OCI-LY7 (cell line): Measurements from ENCODE around the gene GALP. TPM values are rescaled to one million over a fixed set of nuclear protein-coding genes. Genes with fewer than 3 reads are reported as not detected.

Experiments used
- BruUV-seq: library from RNA; stranded (reverse); fragments of 400-500 nt; replicated peaks from 2 replicates; lab custom pipeline; 2021; lab: Mats Ljungman, UMichigan
- CTCF ChIA-PET: fragments of 300-600 bp; sonication (Branson Sonifier 250); formaldehyde crosslinking; loops from one replicate; lab custom pipeline; 2022; ENCODE audit warnings: antibody characterized with exemption; ENCODE audit not compliant: unreplicated experiment; lab: Charles Lee
- POLR2A ChIA-PET: fragments of 300-600 bp; sonication (Branson Sonifier 250); formaldehyde crosslinking; loops from one replicate; lab custom pipeline; 2022; ENCODE audit warnings: antibody characterized with exemption; lab: Charles Lee
- DNase-seq: peaks from one replicate; pipeline ENCODE4 v3.0.0-alpha.2; 2015; ENCODE audit warnings: low spot score
- H2AFZ ChIP-seq: fragments of 200-600 bp; sonication (generic), shearing (Covaris generic); 2 replicates; pipeline ENCODE4 v1.6.1; 2014; ENCODE audit warnings: mild to moderate bottlenecking, antibody characterized with exemption, low read length, moderate library complexity
- H3K27ac ChIP-seq: fragments of 200-600 bp; sonication (generic); 2 replicates; pipeline ENCODE4 v1.5.1; 2014; ENCODE audit warnings: mixed run types, low read depth, mild to moderate bottlenecking, moderate library complexity, low read length, inconsistent platforms; ENCODE audit not compliant: poor library complexity, severe bottlenecking
- H3K36me3 ChIP-seq: fragments of 200-600 bp; sonication (generic); 2 replicates; pipeline ENCODE4 v1.6.1; 2014; ENCODE audit warnings: mild to moderate bottlenecking, antibody characterized with exemption, low read length, moderate library complexity, mixed read lengths; ENCODE audit not compliant: insufficient read depth
- H3K4me1 ChIP-seq: fragments of 200-600 bp; sonication (generic); 2 replicates; pipeline ENCODE4 v1.5.1; 2014; ENCODE audit warnings: mild to moderate bottlenecking, low read length; ENCODE audit not compliant: insufficient read depth, poor library complexity, severe bottlenecking
- H3K4me2 ChIP-seq: fragments of 200-600 bp; sonication (generic); 2 replicates; pipeline ENCODE4 v1.6.1; 2014; ENCODE audit warnings: mild to moderate bottlenecking, low read length
- H3K4me3 ChIP-seq: fragments of 200-600 bp; sonication (generic); 2 replicates; pipeline ENCODE4 v1.5.1; 2014; ENCODE audit warnings: mild to moderate bottlenecking, low read depth, low read length; ENCODE audit not compliant: poor library complexity, severe bottlenecking
- H3K79me2 ChIP-seq: fragments of 200-600 bp; sonication (generic); 2 replicates; pipeline ENCODE4 v1.6.1; 2016; ENCODE audit warnings: low read depth, mild to moderate bottlenecking, low read length, moderate library complexity, mixed read lengths; ENCODE audit not compliant: insufficient read depth
- H3K9me2 ChIP-seq: fragments of 200-600 bp; sonication (generic); 2 replicates; pipeline ENCODE4 v1.6.1; 2016; ENCODE audit warnings: mild to moderate bottlenecking, low read length, mixed read lengths; ENCODE audit not compliant: insufficient read depth
- H3K9me3 ChIP-seq: fragments of 200-600 bp; sonication (generic); 2 replicates; pipeline ENCODE4 v1.6.1; 2014; ENCODE audit warnings: mild to moderate bottlenecking, mixed run types, low read length, mixed read lengths
- H4K20me1 ChIP-seq: fragments of 200-600 bp; sonication (generic); 2 replicates; pipeline ENCODE4 v1.6.1; 2014; ENCODE audit warnings: mild to moderate bottlenecking, antibody characterized with exemption, low read length, moderate library complexity, mixed read lengths; ENCODE audit not compliant: insufficient read depth
- EZH2phosphoT487 ChIP-seq: fragments of 200-600 bp; sonication (generic); IDR thresholded peaks from 2 replicates; pipeline ENCODE4 v1.6.1; 2018; ENCODE audit warnings: low read depth, borderline replicate concordance, mild to moderate bottlenecking, mixed run types, antibody characterized with exemption, low read length, moderate library complexity, mixed read lengths
- intact Hi-C: fragments of 100-400 bp; cut with micrococcal nuclease; formaldehyde crosslinking; loops from one replicate; pipeline ENCODE4 v1.10.0; 2022; ENCODE audit not compliant: unreplicated experiment
- total RNA-seq, 2 experiments: library from RNA; depleted of rRNA in 1 of 2; stranded (reverse); fragments of >200 nt in 1 of 2; shearing (Covaris generic) in 1 of 2; gene quantifications; 2 replicates each; pipeline ENCODE4 v1.2.3, GENCODE V29; 2014 to 2022
- TF ChIP-seq, protein P1 (sequence below): fragments of 200-600 bp; sonication (generic); conservative IDR thresholded peaks from 2 replicates; pipeline ENCODE4 v1.5.1; 2014; ENCODE audit warnings: mild to moderate bottlenecking, antibody characterized with exemption, low read length, moderate library complexity, mixed read lengths

GALP gene
- total RNA-seq, 2 experiments from 2014 or later = not detected

DNA sequence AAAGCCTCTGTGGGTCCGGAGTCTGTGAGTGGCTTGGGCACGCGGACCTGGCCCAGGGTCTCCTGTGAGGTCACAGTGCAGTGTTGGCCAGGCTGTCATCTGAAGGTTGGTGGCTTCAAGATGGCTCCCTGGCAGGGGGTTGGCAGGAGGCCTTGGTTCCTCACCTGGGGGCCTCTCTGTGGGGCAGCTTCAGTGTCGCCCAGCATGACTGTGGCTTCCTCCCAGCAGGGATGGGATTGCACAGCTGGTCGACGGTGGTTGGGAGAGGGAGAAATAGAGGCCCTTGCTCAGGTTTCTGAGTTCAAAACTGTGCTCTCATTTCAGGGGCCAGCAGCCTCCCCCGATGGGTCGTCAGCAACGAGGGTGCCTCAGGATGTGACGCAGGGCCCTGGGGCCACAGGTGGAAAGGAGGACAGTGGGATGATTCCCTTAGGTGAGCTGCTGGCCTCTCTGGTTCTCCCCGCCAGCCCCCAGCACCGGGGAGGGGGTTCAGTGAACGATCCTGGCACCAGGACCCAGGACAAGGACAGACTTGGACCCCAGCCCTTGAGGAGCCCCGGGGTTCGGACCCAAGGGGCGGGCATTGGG is 17.5 kb upstream of the GALP start:
- no peaks in the 10 kb centered on the region for H3K4me1 ChIP-seq
- intact Hi-C loops = no loop called here
- no TSS peak for BruUV-seq
- CTCF ChIA-PET = no interaction called here
- H2AFZ ChIP-seq = no peak overlapping the region
- no peak overlapping the region for H3K4me2 ChIP-seq
- no peaks in the 10 kb centered on the region for H3K9me3 ChIP-seq
- H4K20me1 ChIP-seq = no peaks in the 10 kb centered on the region
- no peak for DNase-seq
- no peaks in the 10 kb centered on the region for H3K79me2 ChIP-seq
- H3K9me2 ChIP-seq = no peaks in the 10 kb centered on the region
- no peak overlapping the region for H3K27ac ChIP-seq
- H3K36me3 ChIP-seq = peaks cover 31% of the 10 kb centered on the region
- POLR2A ChIA-PET = no interaction called here
- TF ChIP-seq, protein P1, sequence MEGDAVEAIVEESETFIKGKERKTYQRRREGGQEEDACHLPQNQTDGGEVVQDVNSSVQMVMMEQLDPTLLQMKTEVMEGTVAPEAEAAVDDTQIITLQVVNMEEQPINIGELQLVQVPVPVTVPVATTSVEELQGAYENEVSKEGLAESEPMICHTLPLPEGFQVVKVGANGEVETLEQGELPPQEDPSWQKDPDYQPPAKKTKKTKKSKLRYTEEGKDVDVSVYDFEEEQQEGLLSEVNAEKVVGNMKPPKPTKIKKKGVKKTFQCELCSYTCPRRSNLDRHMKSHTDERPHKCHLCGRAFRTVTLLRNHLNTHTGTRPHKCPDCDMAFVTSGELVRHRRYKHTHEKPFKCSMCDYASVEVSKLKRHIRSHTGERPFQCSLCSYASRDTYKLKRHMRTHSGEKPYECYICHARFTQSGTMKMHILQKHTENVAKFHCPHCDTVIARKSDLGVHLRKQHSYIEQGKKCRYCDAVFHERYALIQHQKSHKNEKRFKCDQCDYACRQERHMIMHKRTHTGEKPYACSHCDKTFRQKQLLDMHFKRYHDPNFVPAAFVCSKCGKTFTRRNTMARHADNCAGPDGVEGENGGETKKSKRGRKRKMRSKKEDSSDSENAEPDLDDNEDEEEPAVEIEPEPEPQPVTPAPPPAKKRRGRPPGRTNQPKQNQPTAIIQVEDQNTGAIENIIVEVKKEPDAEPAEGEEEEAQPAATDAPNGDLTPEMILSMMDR = no peak
- no peak for TF ChIP-seq EZH2phosphoT487
- no peak overlapping the region for H3K4me3 ChIP-seq

DNA sequence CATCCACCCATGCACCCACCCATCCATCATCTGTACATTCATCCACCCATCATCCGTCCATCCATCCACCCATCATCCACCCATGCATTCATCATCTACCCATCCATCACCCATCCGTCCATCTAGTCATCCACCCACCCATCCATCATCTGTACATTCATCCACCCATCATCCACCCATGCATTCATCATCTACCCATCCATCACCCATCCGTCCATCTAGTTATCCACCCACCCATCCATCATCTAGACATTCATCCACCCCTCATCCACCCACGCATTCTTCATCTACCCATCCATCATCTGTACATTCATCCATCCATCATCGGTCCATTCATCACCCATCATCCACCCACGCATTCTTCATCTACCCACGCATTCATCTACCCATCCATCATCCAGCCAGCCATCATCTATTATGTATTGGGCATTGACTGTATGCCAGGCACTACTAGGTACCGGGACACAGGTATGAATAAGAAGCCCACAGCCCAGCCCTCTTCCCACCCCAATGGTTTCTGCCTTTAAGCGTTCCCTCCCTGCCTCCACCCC is 16.7 kb upstream of the GALP start:
- H2AFZ ChIP-seq = no peak overlapping the region
- no peaks in the 10 kb centered on the region for H3K79me2 ChIP-seq
- H4K20me1 ChIP-seq = no peaks in the 10 kb centered on the region
- H3K4me1 ChIP-seq = no peaks in the 10 kb centered on the region
- H3K4me2 ChIP-seq = no peak overlapping the region
- ChIA-PET CTCF (no interaction called here), POLR2A (no interaction called here)
- TF ChIP-seq, protein P1 = no peak
- no peak for TF ChIP-seq EZH2phosphoT487
- H3K9me3 ChIP-seq = no peaks in the 10 kb centered on the region
- H3K27ac ChIP-seq = no peak overlapping the region
- H3K36me3 ChIP-seq = peaks cover 27% of the 10 kb centered on the region
- intact Hi-C loops = no loop called here
- H3K4me3 ChIP-seq = no peak overlapping the region
- no peaks in the 10 kb centered on the region for H3K9me2 ChIP-seq
- no TSS peak for BruUV-seq
- DNase-seq = no peak

DNA sequence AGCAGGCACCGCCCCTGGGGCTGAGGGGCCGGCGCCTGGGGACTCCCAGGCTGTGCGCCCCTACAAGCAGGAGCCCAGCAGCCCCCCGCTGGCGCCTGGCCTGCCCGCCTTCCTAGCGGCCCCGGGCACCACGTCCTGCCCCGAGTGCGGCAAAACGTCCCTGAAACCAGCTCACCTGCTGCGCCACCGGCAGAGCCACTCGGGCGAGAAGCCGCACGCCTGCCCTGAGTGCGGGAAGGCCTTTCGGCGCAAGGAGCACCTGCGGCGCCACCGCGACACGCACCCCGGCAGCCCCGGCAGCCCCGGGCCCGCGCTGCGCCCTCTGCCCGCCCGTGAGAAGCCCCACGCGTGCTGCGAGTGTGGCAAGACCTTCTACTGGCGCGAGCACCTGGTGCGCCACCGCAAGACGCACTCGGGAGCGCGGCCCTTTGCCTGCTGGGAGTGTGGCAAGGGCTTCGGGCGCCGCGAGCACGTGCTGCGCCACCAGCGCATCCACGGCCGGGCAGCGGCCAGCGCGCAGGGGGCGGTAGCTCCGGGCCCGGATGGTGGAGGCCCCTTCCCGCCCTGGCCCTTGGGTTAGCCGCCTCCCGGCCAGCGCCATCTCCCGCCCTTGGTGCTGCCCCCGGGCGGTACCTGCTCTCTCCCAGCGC is 16.1 kb upstream of the GALP start:
- intact Hi-C loops = no loop called here
- Histone ChIP-seq H2AFZ (no peak overlapping the region), H4K20me1 (no peaks in the 10 kb centered on the region), H3K79me2 (no peaks in the 10 kb centered on the region), H3K4me2 (no peak overlapping the region), H3K4me3 (no peak overlapping the region), H3K4me1 (no peaks in the 10 kb centered on the region), H3K36me3 (peaks cover 27% of the 10 kb centered on the region), H3K27ac (no peak overlapping the region), H3K9me3 (no peaks in the 10 kb centered on the region), H3K9me2 (no peaks in the 10 kb centered on the region)
- BruUV-seq = no TSS peak
- DNase-seq = no peak
- ChIA-PET CTCF (no interaction called here), POLR2A (no interaction called here)
- TF ChIP-seq EZH2phosphoT487 = no peak
- TF ChIP-seq, protein P1 = no peak
